ENCODE results near the gene NUFIP2. TPM values are rescaled to one million over a fixed set of nuclear protein-coding genes. Genes with fewer than 3 reads are reported as not detected.

Gene NUFIP2
- polyA plus RNA-seq, 1 donor = 37.1 TPM

DNA sequence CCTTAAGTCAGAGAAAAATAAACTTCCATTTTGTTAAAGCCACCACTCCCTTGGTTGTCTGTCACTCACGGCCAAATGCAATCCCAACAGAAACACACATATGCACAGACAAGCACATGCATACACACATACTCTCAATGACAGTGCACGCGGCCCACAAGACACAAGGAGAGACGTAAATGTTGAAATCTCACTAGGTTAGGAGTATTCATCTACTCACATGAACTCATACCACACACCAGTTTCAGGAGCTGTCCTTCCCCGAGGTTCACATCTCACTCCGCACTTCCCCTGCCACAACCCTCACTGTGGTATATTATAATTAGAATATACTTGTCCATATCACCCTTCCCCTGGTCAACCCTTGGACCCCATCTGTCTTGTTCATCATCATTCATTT, 77.8 kb downstream of the NUFIP2 start:
- no peak overlapping the region for H3K27ac ChIP-seq (ENCODE audit: low read length)
- DNase-seq = no peak
- WGBS (ENCODE audit: insufficient coverage, low lambda C conversion rate) = no CpG with 5 or more reads among the region's 6 CpGs
- H3K9me3 ChIP-seq (ENCODE audit: control insufficient read depth, low read depth, low read length) = no peaks in the 10 kb centered on the region
- no peaks in the 10 kb centered on the region for H3K4me1 ChIP-seq (ENCODE audit: control insufficient read depth, insufficient read depth, low read length)
- no peaks in the 10 kb centered on the region for H3K27me3 ChIP-seq (ENCODE audit: control insufficient read depth, insufficient read depth, low read length)
- H3K36me3 ChIP-seq (ENCODE audit: control insufficient read depth, insufficient read depth, low read length) = no peaks in the 10 kb centered on the region
- no peak overlapping the region for H3K4me3 ChIP-seq (ENCODE audit: low read length)

DNA sequence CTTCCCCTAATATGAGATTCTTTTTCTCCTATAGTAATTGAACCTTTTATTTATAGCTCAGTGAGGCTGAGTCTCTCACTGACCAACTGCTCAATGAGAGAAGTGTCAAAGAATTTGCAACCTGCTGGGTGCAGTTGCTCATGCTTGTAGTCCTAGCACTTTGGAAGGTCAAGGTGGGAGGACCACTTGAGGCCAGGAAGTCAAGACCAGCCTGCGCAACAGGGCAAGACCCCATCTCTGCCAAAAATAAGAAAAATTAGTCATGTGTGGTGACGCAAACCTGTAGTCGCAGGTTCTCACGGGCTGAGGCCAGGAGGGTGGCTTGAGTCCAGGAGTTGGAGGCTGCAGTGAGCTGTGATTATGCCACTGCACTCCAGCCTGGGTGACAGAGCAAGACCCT, 78.2 kb downstream of the NUFIP2 start:
- H3K4me3 ChIP-seq (ENCODE audit: low read length) = no peak overlapping the region
- no peaks in the 10 kb centered on the region for H3K9me3 ChIP-seq (ENCODE audit: control insufficient read depth, low read depth, low read length)
- H3K27ac ChIP-seq (ENCODE audit: low read length) = no peak overlapping the region
- no CpG with 5 or more reads among the region's 4 CpGs for WGBS (ENCODE audit: insufficient coverage, low lambda C conversion rate)
- H3K4me1 ChIP-seq (ENCODE audit: control insufficient read depth, insufficient read depth, low read length) = no peaks in the 10 kb centered on the region
- H3K36me3 ChIP-seq (ENCODE audit: control insufficient read depth, insufficient read depth, low read length) = no peaks in the 10 kb centered on the region
- DNase-seq = no peak
- H3K27me3 ChIP-seq (ENCODE audit: control insufficient read depth, insufficient read depth, low read length) = no peaks in the 10 kb centered on the region

DNA sequence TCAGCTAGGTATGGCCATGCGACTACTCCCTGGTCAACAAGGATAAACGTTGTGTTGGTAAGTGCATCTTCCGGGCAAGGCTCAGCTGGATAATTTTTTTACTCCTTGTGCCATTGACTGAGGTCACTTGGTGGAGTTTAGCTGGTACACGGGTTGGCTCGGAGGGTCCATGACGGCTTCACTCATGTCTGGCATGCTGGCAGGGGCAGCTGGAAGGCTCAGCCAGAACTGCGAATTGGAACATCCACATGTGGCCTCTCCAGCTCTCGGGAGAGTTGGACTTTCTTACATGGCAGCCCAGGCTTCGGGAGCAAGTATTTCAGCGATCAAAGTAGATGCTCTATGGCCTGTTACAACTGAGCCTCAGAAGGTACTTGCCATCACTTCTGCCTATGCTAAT, 78.8 kb downstream of the NUFIP2 start:
- H3K27me3 ChIP-seq (ENCODE audit: control insufficient read depth, insufficient read depth, low read length) = no peaks in the 10 kb centered on the region
- H3K36me3 ChIP-seq (ENCODE audit: control insufficient read depth, insufficient read depth, low read length) = no peaks in the 10 kb centered on the region
- no peak overlapping the region for H3K27ac ChIP-seq (ENCODE audit: low read length)
- H3K4me1 ChIP-seq (ENCODE audit: control insufficient read depth, insufficient read depth, low read length) = no peaks in the 10 kb centered on the region
- H3K9me3 ChIP-seq (ENCODE audit: control insufficient read depth, low read depth, low read length) = no peaks in the 10 kb centered on the region
- no CpG with 5 or more reads among the region's 10 CpGs for WGBS (ENCODE audit: insufficient coverage, low lambda C conversion rate)
- DNase-seq = no peak
- H3K4me3 ChIP-seq (ENCODE audit: low read length) = no peak overlapping the region

DNA sequence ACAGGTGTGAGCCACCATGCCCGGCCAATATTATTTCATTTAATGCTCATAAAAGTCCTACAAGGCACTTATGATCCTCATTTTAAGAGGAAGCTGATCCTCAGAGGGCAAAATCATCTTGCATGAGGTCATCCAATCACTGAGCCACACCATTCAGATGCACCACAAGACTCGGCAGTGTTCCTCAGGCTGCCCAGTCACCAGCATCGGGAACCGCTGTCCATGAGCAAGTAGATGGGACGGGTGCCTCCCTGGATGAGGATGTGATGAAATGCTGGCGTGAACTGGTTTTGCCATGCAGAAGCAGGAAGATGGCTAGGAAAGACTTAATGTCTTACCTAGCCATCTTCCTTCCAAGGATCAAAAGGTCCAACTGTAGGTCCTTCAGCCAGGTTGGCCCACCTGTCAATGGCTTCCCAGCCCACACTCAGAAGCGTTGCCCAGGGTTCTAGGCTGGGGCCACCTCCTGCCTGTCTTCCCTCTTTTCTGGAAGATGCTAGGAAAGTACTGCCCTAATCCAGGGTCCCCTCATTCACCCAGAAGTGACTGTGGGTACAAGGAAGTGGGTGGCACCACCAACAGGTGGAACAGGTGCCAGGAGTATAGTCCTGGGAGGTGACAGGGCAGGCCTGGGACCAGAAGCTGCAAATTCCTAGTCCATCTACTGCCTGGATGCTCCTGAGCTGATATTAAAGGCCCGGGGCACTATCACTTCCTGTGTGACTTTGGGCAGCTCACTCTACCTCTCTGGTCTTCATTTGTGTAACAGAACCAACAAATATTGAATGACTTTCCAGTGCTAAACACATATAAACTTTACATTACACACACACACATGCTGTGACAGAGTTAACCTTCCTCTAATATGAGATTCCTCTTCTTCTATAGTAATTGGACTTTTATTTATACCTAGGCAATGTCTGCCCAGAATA, 79.5 kb downstream of the NUFIP2 start:
- no peak for DNase-seq
- H3K4me3 ChIP-seq (ENCODE audit: low read length) = no peak overlapping the region
- no peaks in the 10 kb centered on the region for H3K27me3 ChIP-seq (ENCODE audit: control insufficient read depth, insufficient read depth, low read length)
- no peaks in the 10 kb centered on the region for H3K9me3 ChIP-seq (ENCODE audit: control insufficient read depth, low read depth, low read length)
- H3K4me1 ChIP-seq (ENCODE audit: control insufficient read depth, insufficient read depth, low read length) = no peaks in the 10 kb centered on the region
- no CpG with 5 or more reads among the region's 8 CpGs for WGBS (ENCODE audit: insufficient coverage, low lambda C conversion rate)
- no peaks in the 10 kb centered on the region for H3K36me3 ChIP-seq (ENCODE audit: control insufficient read depth, insufficient read depth, low read length)
- H3K27ac ChIP-seq (ENCODE audit: low read length) = no peak overlapping the region

DNA sequence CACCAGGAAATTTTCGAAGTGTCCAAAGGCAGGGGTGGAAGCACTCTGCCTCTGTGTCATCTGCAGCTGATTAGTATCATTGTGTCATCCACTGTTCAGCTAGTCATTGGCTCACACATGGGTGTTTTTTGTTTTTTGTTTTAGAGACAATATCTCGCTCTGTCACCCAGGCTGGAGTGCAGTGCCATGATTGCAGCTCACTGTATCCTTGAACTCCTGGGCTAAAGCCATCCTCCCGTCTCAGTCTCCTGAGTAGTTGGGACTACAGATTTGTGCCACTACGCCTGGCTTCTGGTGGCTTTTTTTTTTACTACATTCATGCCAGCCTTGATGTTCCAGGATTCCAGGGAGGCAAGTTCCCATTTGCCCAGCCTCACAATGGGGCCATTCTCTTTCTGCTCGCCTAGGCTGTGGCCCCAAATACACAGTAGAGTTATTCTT, 81.2 kb downstream of the NUFIP2 start:
- H3K4me1 ChIP-seq (ENCODE audit: control insufficient read depth, insufficient read depth, low read length) = no peaks in the 10 kb centered on the region
- no peak overlapping the region for H3K4me3 ChIP-seq (ENCODE audit: low read length)
- no peaks in the 10 kb centered on the region for H3K36me3 ChIP-seq (ENCODE audit: control insufficient read depth, insufficient read depth, low read length)
- WGBS (ENCODE audit: insufficient coverage, low lambda C conversion rate) = 60% methylated on average over 1 of the region's 5 CpGs
- H3K27me3 ChIP-seq (ENCODE audit: control insufficient read depth, insufficient read depth, low read length) = no peaks in the 10 kb centered on the region
- H3K9me3 ChIP-seq (ENCODE audit: control insufficient read depth, low read depth, low read length) = no peaks in the 10 kb centered on the region
- H3K27ac ChIP-seq (ENCODE audit: low read length) = no peak overlapping the region
- no peak for DNase-seq

DNA sequence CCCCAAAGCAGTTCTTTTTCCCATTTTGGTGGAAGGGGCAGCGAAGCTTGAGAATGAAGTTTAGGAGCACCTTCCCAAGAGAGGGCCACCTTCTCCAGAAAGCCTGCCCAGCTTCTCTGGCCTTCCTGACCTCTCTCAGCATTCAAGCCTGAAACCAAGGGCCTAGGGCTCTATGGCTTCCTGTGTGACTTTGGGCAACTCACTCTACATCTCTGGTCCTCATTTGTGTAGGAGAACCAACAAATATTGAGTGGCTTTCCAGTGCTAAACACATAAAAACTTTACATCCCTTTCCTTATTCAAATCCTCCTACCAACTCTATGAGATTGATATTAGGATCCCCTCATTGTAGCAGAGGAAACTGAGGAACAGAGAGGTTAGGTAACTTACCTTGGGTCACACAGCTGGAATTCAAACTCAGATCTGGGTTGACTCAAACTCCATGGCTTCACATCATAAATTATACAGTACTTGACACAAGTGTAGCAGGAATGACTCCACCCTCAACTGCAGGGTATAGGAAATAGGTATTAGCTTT, 81.8 kb downstream of the NUFIP2 start:
- no peak overlapping the region for H3K4me3 ChIP-seq (ENCODE audit: low read length)
- DNase-seq = no peak
- no CpG with 5 or more reads among the region's 1 CpG for WGBS (ENCODE audit: insufficient coverage, low lambda C conversion rate)
- H3K9me3 ChIP-seq (ENCODE audit: control insufficient read depth, low read depth, low read length) = no peaks in the 10 kb centered on the region
- H3K4me1 ChIP-seq (ENCODE audit: control insufficient read depth, insufficient read depth, low read length) = no peaks in the 10 kb centered on the region
- H3K27ac ChIP-seq (ENCODE audit: low read length) = no peak overlapping the region
- H3K27me3 ChIP-seq (ENCODE audit: control insufficient read depth, insufficient read depth, low read length) = no peaks in the 10 kb centered on the region
- no peaks in the 10 kb centered on the region for H3K36me3 ChIP-seq (ENCODE audit: control insufficient read depth, insufficient read depth, low read length)

DNA sequence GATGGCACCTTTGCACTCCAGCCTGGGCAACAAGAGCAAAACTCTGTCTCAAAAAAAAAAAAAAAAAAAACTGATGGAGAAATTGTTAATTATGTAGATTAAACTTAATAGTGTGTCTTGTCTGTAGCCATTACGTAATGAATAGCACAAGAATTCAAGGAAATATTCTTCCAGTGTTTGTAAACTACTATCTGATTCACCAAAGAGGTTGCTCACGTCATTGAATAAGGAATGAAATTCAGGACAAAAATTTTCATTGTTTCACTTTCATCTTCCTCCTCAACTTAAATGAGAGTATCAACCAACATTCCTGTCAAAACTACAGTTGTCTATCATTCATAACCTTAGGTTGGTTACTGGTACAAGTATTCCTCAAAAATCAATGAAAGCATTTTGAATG, 83.1 kb downstream of the NUFIP2 start:
- no peak overlapping the region for H3K4me3 ChIP-seq (ENCODE audit: low read length)
- no CpG with 5 or more reads among the region's 2 CpGs for WGBS (ENCODE audit: insufficient coverage, low lambda C conversion rate)
- no peak overlapping the region for H3K27ac ChIP-seq (ENCODE audit: low read length)
- H3K36me3 ChIP-seq (ENCODE audit: control insufficient read depth, insufficient read depth, low read length) = no peaks in the 10 kb centered on the region
- no peaks in the 10 kb centered on the region for H3K9me3 ChIP-seq (ENCODE audit: control insufficient read depth, low read depth, low read length)
- no peaks in the 10 kb centered on the region for H3K27me3 ChIP-seq (ENCODE audit: control insufficient read depth, insufficient read depth, low read length)
- DNase-seq = no peak
- H3K4me1 ChIP-seq (ENCODE audit: control insufficient read depth, insufficient read depth, low read length) = no peaks in the 10 kb centered on the region

DNA sequence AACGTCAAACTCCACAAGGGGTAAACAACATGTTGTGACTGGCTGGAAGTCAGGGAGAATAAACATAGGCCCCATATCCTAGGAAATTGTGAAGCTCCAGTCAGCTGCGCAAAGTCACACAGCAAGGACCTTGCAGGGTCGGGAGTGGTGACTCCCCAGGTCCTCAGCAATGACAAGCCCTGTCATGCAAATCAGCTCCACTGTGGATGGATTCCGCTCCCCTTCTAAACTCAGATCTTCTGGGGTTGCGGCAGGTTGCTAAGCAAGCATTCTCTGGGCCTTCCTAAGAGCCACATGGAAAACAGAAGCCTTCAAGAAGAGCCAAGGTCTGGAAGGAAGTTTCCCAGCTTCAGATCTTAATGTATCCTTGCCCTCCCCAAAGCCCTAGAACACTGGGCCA, 84.9 kb downstream of the NUFIP2 start:
- Histone ChIP-seq H3K4me3 (ENCODE audit: low read length) (no peak overlapping the region), H3K4me1 (ENCODE audit: control insufficient read depth, insufficient read depth, low read length) (no peaks in the 10 kb centered on the region), H3K27ac (ENCODE audit: low read length) (no peak overlapping the region), H3K27me3 (ENCODE audit: control insufficient read depth, insufficient read depth, low read length) (no peaks in the 10 kb centered on the region), H3K9me3 (ENCODE audit: control insufficient read depth, low read depth, low read length) (no peaks in the 10 kb centered on the region), H3K36me3 (ENCODE audit: control insufficient read depth, insufficient read depth, low read length) (no peaks in the 10 kb centered on the region)
- no peak for DNase-seq
- WGBS (ENCODE audit: insufficient coverage, low lambda C conversion rate) = 67% methylated on average over 1 of the region's 5 CpGs

DNA sequence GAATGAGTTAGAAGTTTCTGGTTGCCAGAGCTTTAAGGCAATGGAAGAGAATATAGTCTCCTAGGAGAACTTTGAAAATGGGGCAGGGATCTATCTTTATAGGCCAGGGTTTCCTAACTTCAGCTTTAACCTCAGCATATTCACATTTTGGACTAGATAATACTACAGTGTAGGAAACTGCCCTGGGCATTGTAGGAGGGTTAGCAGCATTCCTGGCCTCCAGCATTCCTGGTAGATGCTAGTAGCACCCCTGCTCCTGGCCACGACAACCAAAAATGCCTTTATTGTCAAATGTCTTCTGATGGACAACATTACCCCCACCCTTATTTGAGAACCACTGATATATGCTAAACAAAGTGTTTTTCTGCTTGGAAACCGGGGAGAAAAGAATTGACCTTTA, 86.0 kb downstream of the NUFIP2 start:
- H3K4me3 ChIP-seq (ENCODE audit: low read length) = no peak overlapping the region
- no peaks in the 10 kb centered on the region for H3K4me1 ChIP-seq (ENCODE audit: control insufficient read depth, insufficient read depth, low read length)
- H3K27ac ChIP-seq (ENCODE audit: low read length) = no peak overlapping the region
- 60% methylated on average over 1 of the region's 2 CpGs for WGBS (ENCODE audit: insufficient coverage, low lambda C conversion rate)
- H3K9me3 ChIP-seq (ENCODE audit: control insufficient read depth, low read depth, low read length) = no peaks in the 10 kb centered on the region
- no peaks in the 10 kb centered on the region for H3K27me3 ChIP-seq (ENCODE audit: control insufficient read depth, insufficient read depth, low read length)
- no peaks in the 10 kb centered on the region for H3K36me3 ChIP-seq (ENCODE audit: control insufficient read depth, insufficient read depth, low read length)
- no peak for DNase-seq

All from large intestine (tissue), 3 donors.